Epidermal melanocyte (primary cell): ENCODE measurements around the gene TOPBP1.
"Not testable (repeated sequence)": the region's sequence is repeated elsewhere in the genome, so short reads cannot be mapped to it uniquely, and the experiment has no call there.

Source experiments
- DNase-seq: peaks from one replicate; pipeline ENCODE4 v3.0.0; 2011; ENCODE audit warnings: low spot score; ENCODE audit not compliant: insufficient read length

Gene TOPBP1

DNA sequence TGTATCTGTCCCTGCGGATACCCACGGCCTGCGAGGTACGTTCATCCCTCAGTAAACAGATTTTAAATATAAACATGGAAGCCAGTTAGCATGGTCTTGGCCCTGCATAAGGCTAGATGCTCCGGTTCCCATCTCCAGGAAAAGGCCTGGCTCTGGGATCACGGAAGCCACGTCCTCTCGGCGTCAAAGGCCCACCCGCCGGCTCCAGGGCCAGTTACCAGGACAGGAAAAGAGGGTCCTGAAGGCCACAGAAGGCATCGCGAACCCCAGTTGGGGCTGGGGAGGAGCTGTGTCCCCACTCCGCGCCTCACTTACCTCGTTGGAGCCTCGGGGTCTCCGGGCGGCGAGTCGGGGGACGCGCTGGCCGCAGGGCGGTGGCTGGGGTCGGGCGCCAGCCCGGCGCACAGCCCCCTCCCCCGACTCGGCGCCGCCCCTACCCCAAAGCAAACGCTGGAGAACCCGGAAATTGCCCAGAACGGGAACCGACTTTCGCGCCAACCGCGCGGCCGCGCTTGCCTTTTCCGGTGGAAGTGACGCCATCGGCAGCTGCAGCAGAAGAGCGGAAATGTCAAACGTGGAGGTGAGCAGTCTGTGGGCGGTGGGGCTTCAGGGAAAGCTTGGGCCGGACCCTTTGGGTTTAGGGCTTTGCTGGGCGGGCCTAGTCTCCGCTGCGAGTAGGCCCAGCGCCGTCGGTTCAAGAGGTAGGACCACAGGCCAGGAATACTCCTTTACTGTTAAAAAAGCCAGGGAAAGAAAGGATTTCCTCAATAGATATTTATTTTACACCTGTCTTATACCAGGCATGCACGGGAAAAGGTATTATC is at the start of gene TOPBP1:
TOPBP1 (minus strand) TSS at position 488 of the 824 bp plus-strand sequence. CDS start 814 bp downstream, outside the sequence.
- DNase-seq, result peak; percentile 66

DNA sequence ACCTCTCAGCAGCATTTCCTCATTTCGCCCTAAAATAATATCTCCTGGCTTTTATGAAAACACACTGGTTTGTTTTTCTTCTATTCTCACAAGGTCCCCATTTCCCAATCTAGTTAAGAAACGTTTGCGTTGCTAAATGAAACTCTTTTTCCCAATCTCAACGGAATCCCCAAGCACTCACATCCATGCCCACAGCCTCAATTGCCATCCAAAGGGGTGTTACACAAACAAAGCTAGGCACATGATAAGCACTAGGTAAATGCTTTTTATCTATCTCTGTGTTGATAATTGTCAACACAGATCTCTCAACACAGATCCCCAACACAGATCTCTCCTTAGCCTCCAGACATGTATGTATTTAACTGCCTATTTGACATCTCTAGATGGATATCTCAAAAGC is 49.3 kb upstream of the TOPBP1 start:
- no peak for DNase-seq

DNA sequence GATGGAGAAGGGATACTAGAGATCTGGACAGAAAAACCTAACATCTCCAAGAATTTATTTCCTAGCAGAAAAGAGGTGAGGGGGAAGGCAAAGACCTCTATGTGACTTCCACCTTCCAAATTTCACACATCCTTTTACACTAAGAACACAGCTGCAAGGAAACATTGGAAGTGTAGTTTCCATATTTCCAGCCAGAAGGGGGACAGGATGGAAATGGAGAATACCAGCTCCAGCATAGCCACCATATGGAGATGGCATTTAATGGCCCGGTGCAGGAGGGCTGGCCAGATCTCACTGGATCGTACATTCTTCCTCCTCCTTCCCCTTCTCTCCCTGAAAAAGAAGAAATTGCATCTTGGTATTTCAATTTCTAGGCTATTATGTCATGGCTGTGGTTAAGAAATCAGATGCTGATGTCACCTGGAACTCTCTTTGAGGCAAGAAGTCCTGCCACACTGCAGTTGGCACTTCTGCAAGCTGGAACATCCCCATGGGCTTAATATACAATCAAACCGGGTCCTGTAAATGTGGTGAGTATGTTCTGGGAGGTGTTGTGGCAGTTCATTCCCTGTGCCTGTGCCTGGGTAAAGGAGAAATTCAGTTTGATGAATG is 47.5 kb upstream of the TOPBP1 start:
- DNase-seq, result no peak

DNA sequence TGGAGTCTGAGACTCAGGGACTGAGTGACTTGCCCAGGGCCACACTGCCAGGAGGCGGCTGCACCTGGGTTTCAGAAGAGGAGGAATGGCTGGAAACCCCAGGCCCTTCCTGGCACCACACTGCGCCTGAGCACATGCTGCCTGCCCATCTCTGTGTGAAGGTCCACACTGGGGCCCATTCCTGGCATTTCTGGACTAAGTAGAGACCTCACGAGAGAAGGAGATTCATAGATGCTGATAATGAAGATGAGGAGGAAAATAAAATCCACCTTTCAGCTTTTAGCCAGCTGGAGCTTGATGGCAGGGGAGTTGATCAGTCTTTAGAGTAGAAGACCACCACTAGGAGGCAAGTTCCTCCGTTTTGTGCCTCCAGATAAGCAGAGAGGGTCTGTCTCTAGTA is 44.3 kb upstream of the TOPBP1 start:
- DNase-seq, result no peak

DNA sequence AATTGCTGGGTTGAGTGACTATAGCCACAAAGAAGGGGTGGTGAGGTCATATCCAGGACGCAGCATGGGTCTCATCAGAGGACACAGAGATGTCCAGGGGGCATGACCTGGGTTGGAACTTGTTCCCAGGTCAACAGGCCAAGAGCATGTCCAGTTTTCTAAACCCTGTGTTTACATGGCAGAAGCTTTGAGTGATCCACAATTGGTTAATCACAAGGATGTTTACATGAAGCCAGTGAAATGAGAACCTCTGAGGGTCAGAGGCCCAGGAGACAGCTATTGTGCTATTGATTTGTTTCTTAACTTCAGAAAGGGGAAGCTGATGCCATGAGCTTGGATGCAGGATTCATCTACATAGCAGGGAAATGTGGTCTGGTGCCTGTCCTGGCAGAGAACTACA is 42.2 kb upstream of the TOPBP1 start:
- DNase-seq, result no peak

DNA sequence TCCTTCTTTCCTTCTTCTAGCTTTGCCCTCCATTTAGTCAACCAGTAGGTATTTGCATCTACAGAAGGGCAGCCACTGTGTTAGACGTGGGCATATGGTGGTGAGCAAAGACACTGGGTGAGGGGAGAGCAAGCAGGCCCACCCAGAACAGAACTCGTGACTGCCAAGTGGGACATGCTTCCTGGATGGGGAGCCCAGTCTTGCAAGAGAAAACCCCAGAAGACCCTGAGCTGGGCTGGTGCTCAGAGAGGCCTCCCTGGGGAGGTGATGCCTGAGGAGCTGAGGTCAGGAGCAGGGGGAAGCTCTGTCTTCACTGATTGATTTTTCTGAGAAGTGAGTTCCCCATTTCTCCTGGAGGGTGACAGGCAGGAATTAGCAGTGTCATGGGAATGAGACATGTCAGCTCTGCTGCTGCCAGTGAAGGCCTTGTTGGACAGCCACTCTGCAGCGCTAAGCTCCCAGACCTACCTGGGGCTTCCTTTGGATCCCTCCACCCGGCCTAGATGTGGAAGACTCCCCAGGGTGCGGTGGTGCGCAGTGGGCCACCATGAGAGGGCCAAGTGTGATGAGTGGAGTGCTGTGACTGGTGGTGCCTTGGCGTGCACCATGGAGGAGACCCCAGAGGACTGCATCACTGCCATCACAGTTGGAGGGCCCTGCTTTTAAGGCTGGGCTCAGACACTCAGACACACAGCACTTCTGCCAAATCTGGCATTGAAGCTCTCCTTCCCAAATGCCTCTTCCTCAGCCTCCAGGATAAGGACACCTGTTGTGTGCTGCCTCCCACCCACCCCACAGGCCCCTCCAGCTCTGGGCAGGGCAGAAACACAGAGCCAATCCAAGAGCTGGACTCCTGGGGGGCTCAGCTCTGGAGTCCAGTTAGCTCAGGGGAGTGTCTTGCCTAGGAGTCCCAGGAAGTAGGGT is 40.0 kb upstream of the TOPBP1 start:
- no peak for DNase-seq

DNA sequence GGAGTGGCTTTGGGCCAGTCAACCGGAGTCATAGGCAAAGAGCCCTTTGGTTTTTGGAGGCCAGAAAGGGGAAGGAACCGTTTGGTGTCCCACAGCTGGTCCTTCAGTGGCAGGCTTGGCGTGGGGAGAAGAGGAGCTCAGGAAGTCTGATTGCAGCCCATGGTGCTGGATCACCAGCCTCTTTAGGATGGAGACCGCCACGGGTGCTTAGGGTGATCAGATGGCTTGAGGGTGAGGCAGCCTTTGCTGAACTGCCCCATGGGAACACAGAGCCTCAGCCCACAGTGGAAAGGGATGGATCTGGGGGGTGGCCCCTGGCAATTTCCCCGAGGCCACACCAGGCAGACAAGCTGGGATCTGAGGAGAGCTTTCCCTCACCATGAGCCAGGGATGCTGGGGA is 38.6 kb upstream of the TOPBP1 start:
- DNase-seq, result no peak

DNA sequence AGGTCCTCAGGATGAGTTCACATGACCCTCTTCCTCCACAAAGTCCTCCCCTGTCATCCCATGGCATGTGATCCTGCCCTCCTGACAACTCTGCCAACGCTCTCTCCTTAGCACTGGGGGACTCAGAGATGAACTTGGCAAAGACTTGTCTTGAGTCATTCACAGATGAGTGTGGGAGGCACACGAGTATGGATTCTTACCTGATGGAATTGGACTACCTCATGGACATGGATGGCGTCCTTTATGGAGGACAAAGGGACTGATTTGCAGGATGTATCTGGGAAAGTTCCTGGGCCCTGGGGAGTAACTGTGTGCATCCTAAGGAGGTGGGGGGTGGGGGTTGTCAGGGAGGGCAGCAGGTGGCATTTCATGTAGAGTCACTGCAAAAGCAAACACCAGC is 38.2 kb upstream of the TOPBP1 start:
- no peak for DNase-seq

DNA sequence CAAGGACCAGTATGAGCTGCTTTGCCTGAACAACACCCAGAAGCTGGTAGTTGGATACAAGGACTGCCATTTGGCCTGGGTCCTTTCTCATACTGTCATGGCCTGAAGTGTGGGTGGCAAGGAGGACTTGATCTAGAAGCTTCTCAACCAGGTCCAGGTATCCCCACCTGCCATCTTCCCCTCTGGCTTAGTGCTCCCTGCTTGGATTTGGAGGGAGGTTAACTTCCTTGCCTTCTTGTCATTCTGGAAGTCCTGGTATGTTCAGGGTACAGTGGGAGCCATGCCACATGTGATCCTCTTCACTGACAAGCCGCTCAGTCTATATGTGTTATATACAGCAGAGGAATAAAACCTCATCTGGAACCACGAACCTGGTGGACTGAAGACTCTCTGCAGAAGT is 37.7 kb upstream of the TOPBP1 start:
- DNase-seq, result no peak

DNA sequence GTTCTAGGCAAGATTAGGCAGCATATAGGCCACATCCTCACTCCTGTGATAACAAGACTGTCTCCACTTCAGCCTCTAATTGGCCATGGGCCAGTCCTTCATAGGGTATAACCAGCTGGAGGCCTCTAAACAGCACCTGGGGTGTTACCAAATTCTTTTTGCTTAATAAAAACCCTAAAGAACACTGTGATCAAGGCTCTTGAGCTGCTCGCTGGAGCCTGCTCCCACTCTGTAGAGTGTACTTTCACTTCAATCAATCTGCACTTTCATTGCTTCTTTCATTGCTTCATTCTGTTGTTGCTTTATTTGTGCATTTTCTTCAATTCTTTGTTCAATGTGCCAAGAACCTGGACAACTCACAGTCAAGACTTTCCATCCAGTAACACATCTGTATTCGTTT is 36.2 kb upstream of the TOPBP1 start:
- no peak for DNase-seq

DNA sequence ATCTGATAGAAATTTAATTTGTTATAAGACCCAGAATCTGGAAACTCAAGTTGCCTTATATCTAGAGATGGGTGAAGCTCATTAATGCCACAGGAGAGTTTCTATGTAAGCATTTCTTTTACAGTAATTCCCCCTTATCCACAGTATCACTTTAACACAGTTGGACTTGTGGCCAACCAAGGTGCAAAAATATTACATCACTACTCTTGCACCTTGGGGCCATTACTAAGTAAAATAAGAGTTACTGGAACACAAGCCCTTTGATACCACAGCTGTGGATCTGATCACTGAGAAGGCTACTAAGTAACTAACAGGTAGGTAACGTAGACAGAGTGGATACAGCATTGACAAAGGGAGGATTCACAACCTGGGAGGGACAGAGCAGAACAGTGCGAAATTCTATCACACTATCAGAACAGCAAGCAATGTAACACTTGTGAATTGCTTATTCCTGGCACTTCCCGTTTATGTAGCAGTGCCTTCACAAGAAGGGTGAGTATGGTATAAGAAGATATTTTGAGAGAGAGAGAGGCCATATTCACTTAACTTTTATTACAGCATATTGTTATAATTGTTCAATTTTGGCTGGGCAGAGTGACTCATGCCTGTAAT is 33.9 kb upstream of the TOPBP1 start:
- DNase-seq, result no peak

DNA sequence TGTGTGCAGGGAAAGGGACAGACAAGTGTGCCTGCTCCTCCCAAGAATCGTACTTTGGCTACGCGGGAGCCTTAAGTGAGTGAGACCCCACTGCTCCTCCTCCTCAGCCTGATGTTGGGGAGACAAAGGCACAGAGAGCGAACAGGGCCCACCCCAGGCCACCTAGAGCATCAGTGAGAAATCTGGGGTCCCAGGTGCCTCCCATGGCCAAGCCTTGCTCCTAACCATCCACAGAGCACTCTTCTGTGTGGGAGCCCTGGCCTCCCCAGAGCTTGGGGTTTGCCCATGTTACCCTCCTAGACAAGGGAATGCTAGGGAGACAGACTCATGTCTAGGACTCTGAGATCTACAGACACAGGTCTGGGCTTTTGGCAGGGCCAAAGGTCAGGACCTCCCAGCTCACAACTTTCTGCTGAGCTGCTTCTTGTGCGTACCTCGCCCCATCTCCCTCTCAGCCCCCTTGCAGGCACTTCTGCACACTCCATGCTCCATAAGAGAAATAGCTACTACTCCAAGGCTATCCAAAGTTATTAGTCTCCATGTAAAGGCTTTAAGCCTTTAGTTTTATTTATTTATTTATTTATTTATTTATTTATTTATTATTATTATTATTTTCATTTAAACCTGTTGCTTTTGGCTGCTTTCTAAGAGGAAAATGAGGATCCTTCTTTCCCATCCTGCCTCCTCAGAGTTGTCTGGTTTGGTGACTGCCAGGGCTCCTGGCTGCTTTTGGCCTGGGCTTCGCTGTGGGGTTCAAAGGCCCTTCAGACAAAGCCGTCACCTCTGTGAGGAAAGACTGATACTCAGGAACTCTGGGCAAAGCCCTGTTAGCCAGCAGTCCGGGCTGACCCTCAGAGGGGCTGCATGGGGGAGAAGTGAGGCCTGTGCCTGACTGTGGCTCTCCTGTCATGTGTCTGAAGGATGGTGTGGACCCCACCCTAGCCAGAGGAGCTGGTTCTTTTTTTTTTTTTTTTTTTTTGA is 32.8 kb upstream of the TOPBP1 start:
- DNase-seq, result no peak

DNA sequence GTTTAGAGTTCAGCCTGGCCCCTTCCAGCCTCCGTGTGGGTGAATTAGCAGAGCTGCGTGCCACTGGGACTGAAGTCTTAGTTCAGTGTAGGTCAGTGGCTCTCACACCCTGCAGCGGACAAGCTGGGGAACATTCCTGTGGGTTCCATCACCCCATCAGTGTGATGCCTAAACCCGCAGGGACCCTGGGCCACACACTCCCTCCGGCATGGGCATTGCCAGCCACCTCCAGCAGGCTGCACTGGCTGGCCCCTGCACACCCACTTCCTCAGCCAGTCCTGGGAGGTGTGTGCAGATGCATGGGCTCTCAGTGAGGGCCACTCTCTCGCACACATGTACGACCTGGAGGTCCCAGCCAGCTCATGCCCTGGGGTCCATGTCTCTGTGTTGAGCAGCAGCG is 32.1 kb upstream of the TOPBP1 start:
- DNase-seq, result no peak

DNA sequence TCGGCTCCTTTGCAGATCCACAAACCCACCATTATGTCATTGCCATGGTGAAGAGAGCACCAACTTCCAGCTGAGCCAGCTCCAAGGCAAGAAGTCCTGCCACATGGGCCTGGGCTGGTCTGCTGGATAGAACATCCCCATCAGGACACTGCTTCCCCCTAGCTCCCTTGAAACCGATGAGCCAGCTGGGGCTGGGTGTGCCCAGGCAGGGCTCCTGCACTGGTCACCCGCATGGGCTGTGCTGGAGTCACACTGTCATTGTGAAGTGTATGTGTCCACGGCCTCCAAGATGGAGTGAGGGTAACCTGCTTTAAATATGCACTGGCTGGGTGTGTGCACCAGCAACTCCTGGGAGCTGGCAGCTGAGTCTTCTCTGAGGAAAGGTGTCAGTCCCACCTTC is 31.0 kb upstream of the TOPBP1 start:
- no peak for DNase-seq

DNA sequence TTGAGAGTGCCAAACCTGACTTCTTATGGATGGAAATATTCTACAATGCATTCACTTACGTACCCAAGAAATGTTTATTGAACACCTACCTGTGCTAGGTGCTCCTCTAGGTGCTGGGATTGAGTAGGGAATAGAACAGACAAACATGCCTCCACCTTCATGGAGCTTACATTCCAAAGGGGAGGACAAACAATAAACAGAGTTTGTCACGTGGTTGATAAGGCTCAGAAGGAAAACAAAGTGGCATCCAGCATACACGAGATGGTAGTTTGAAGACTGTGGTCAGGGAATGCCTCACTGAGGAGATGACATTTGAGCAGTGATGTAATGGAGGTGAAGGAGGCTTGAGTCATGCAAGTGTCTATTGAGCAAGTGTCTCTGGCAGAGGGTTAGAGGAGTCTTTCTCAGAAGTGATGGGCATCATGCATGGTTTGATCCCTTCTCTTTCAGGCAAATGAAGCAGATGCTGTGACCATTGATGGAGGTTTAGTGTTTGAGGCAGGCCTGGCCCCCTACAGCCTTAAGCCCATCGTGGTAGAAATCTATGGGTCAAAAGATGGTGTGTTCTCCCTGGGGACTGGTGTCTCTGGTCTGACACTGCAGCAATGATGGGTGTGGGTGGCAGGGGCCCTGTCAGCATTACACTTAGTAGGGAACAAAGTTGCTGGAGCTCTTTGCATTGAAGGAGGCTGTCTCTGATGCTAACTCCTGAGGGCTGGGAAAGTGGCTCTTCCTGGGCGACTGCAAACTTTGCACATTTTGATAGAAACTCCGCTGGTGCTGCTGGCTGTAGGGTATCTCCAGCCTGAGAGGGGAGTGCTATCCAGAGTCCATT is 29.7 kb upstream of the TOPBP1 start:
- DNase-seq, result no peak

DNA sequence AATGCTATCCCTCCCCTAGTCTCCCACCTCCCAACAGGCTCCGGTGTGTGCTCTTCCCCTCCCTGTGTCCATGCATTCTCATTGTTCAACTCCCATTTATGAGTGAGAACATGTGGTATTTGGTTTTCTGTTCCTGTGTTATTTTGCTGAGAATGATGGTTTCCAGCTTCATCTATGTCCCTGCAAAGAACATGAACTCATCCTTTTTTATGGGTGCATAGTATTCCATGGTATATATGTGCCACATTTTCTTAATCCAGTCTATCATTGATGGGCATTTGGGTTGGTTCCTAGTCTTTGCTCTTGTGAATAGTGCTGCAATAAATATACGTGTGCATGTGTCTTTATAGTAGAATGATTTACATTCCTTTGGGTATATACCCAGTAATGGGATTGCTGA is 16.3 kb upstream of the TOPBP1 start:
- not testable (repeated sequence) for DNase-seq

DNA sequence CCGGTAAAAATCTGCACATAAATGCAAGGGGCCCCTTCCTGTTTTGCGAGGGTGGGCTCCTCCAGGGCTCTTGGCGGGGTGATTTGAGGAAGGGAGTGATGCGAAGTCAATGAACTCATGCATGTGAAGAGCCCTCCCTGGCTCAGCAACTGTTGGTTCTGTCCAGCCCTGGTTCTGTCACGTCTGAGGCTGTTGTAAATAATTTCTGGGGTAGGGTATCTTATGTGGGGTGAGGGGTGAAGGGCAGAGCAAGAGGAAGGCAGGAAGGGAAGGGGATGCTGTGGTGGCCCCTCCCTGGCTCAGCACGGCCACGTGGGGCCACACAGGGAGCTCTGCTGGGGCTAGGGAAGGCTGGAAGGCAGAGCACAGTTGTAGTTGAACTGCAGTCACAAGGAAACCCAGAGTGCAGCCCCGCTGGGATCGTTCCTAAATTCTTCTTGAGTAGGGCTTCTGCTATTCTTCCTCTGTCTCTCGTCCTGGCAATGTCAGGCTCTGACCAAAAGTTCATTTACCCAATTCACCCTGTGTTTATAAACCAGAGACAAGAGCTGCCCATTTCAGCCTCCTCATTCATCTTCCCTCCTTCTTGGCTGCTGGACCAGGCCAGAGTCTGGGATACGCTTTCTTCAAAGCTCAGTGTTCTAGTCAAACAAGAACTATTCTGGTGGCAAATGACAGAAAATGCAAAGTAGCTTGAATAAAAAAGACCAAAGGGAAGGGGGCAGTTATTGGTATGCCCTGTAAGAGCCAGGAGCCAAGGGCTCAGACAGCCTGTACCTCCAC is 14.8 kb upstream of the TOPBP1 start:
- no peak for DNase-seq

DNA sequence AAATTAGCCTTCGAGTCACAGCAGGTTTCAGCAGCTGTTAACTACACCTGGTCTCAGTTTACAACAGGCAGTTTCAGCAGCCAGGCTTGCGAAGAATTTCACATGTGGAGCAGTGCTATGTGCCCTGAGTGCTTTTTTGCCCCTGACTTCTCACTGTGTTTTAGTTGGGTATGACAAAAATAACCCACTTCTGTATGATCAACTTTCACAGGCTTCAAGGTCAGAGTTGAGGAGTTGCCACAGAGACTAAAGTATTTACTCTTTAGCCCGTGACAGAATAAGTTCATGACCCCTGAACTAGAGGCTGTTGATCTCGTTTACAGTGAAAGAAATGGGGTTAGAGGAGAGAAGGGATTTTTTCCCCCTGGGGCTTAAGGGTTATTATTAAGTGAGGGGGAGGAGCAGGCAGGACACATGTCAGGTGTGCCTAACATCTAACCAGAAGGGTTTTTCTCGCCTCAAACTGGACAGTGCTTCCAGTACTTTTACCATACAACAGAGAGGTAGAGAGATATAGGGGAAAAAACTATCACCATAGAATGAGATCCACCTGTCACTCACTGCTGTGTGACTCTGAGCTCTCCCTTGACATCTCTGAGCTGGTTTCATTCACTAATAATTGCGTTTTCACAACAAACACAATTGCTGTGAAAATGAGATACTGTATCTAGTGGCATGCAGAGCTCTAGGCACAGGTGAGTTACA is 14.0 kb upstream of the TOPBP1 start:
- no peak for DNase-seq
